GM12872 (cell line): ENCODE results near the gene OR5H1.

Source experiments
- CTCF ChIP-seq: IDR thresholded peaks from 3 replicates; pipeline ENCODE4 v1.5.1; 2011; ENCODE audit warnings: low read depth, mild to moderate bottlenecking, low read length, moderate library complexity; ENCODE audit not compliant: insufficient read depth

OR5H1 gene

GRCh38 chr3:98171071-98171470, 40.5 kb downstream of the OR5H1 start:
- no peak for TF ChIP-seq CTCF

- TF ChIP-seq CTCF: no peak
Observed at GRCh38 chr3:98172621-98173020, 42.1 kb downstream of the OR5H1 start.

- TF ChIP-seq CTCF: no peak
Observed at GRCh38 chr3:98180319-98180890, 49.9 kb downstream of the OR5H1 start.

- TF ChIP-seq CTCF: no peak
Observed at GRCh38 chr3:98182196-98182595, 51.7 kb downstream of the OR5H1 start.

- TF ChIP-seq CTCF: no peak
Observed at GRCh38 chr3:98185180-98185579, 54.7 kb downstream of the OR5H1 start.
